T-cell (primary cell): Measurements from ENCODE around the gene SPC24. TPM values are rescaled to one million over a fixed set of nuclear protein-coding genes. Genes with fewer than 3 reads are reported as not detected.

Experiments
- ATAC-seq, 4 experiments: fragments of 200-7000 bp in 3 of 4; fragments of 150-1000 bp in 1 of 4; cut with Tn5 transposase; replicated peaks in 1 of 4; 1 replicate in 3 of 4; 2 replicates in 1 of 4; pipeline ENCODE4 v1.10.0; 2021; ENCODE audit warnings: moderate library complexity in 3 of 4, mild to moderate bottlenecking in 2 of 4, moderate number of reproducible peaks in 1 of 4
- CTCF ChIA-PET, 2 donors: fragments of 300-600 bp; sonication (Branson Sonifier 250); formaldehyde crosslinking; loops; one replicate each; lab custom pipeline; 2022; ENCODE audit warnings: antibody characterized with exemption in 2 of 2; lab: Charles Lee
- POLR2A ChIA-PET, 2 donors: fragments of 300-600 bp; sonication (Branson Sonifier 250); formaldehyde crosslinking; loops; one replicate each; lab custom pipeline; 2022; ENCODE audit warnings: antibody characterized with exemption in 2 of 2; lab: Charles Lee
- DNase-seq, 35 experiments: peaks; one replicate each; pipeline versions ENCODE4 v3.0.0 to v3.0.0-alpha.2; 2013 to 2023
- H3K27ac ChIP-seq: one replicate; pipeline ENCODE4 v1.5.1; 2013; ENCODE audit warnings: low read length
- H3K27me3 ChIP-seq, 2 experiments: replicated peaks in 1 of 2; 1 replicate in 1 of 2; 2 replicates in 1 of 2; pipeline versions ENCODE4 v1.6.1 to v1.7.0; 2013; ENCODE audit warnings: low read length in 1 of 2, mixed read lengths in 1 of 2; ENCODE audit not compliant: control insufficient read depth in 2 of 2, insufficient read depth in 2 of 2; ENCODE audit errors: extremely low read depth in 1 of 2
- H3K36me3 ChIP-seq, 2 donors: 1 replicate in 1 of 2; 2 replicates in 1 of 2; pipeline versions ENCODE4 v1.6.1 to v1.7.0; 2013; ENCODE audit warnings: low read length in 1 of 2; ENCODE audit not compliant: control insufficient read depth in 2 of 2, insufficient read depth in 1 of 2; ENCODE audit errors: extremely low read depth in 1 of 2
- H3K4me1 ChIP-seq, 2 experiments: 1 replicate in 1 of 2; 2 replicates in 1 of 2; pipeline versions ENCODE4 v1.6.1 to v1.7.0; 2013; ENCODE audit warnings: low read length in 2 of 2, mixed read lengths in 1 of 2; ENCODE audit not compliant: insufficient read depth in 2 of 2, control insufficient read depth in 1 of 2; ENCODE audit errors: extremely low read depth in 1 of 2
- H3K4me3 ChIP-seq, 2 donors: 1 replicate in 1 of 2; 2 replicates in 1 of 2; pipeline versions ENCODE4 v1.5.1 to v1.7.0; 2013; ENCODE audit warnings: mild to moderate bottlenecking in 2 of 2, low read length in 1 of 2, moderate library complexity in 1 of 2; ENCODE audit not compliant: control insufficient read depth in 1 of 2; ENCODE audit errors: extremely low read depth in 1 of 2
- H3K9me3 ChIP-seq: 2 replicates; pipeline ENCODE4 v1.7.0; 2013
- H3K27ac Mint-ChIP-seq, 2 donors: one replicate each; pipeline ENCODE4 v1.8.0; 2020 to 2021; ENCODE audit warnings: mild to moderate bottlenecking in 2 of 2, mixed read lengths in 2 of 2
- H3K27me3 Mint-ChIP-seq, 2 donors: one replicate each; pipeline ENCODE4 v1.8.0; 2021 to 2022; ENCODE audit warnings: mixed read lengths in 2 of 2
- H3K36me3 Mint-ChIP-seq: one replicate; pipeline ENCODE4 v1.8.0; 2021; ENCODE audit warnings: mixed read lengths
- H3K4me1 Mint-ChIP-seq, 3 donors: one replicate each; pipeline ENCODE4 v1.8.0; 2020 to 2022; ENCODE audit warnings: mixed read lengths in 3 of 3, mild to moderate bottlenecking in 1 of 3
- H3K4me3 Mint-ChIP-seq, 3 donors: one replicate each; pipeline ENCODE4 v1.8.0; 2020 to 2022; ENCODE audit warnings: mild to moderate bottlenecking in 3 of 3, mixed read lengths in 3 of 3, moderate library complexity in 3 of 3
- H3K9me3 Mint-ChIP-seq, 3 donors: one replicate each; pipeline ENCODE4 v1.8.0; 2020 to 2022; ENCODE audit warnings: mixed read lengths in 3 of 3
- WGBS: methylation state at CpG from one replicate; pipeline ENCODE4 v1.1.5; 2013; ENCODE audit warnings: missing lambda C conversion rate; ENCODE audit not compliant: insufficient coverage; 5-methylcytosine and 5-hydroxymethylcytosine counted together
- total RNA-seq, 35 experiments: library from RNA in 6 of 35; stranded (reverse) in 6 of 35; fragments of 120-200 nt in 1 of 35; gene quantifications; one replicate each; pipeline versions ENCODE4 v1.2.1 to v1.2.4 and lab custom pipeline; 2013 to 2026

The SPC24 gene
- total RNA-seq, 5 donors from 2014 or later (not counting 1 experiment from before 2014, with no cell fraction given) = 0.95 to 3.6 (median 2.4) TPM

GRCh38 chr19:11169896-11170678 lies 14.5 kb upstream of the SPC24 start:
- ChIA-PET CTCF (no interaction called here), POLR2A (no interaction called here)
- no peak overlapping the region for H3K4me3 Mint-ChIP-seq
- DNase-seq = no peak
- no peaks in the 10 kb centered on the region for H3K9me3 Mint-ChIP-seq
- Histone ChIP-seq H3K9me3 (no peaks in the 10 kb centered on the region), H3K27me3 (peaks cover 0 to 10% of the 10 kb centered on the region in 2 experiments), H3K27ac (no peak overlapping the region), H3K36me3 (no peaks in the 10 kb centered on the region), H3K4me3 (no peak overlapping the region), H3K4me1 (no peaks in the 10 kb centered on the region)
- no peak overlapping the region for H3K27ac Mint-ChIP-seq
- no peaks in the 10 kb centered on the region for H3K36me3 Mint-ChIP-seq
- no peaks in the 10 kb centered on the region for H3K27me3 Mint-ChIP-seq
- WGBS = 91% methylated on average over 26 of the region's 31 CpGs
- H3K4me1 Mint-ChIP-seq = no peaks in the 10 kb centered on the region
- ATAC-seq = no peak

- Histone ChIP-seq H3K4me1 (no peaks in the 10 kb centered on the region), H3K9me3 (no peaks in the 10 kb centered on the region), H3K27ac (no peak overlapping the region), H3K4me3 (no peak overlapping the region), H3K27me3 (peaks cover 0 to 15% of the 10 kb centered on the region in 2 experiments), H3K36me3 (no peaks in the 10 kb centered on the region)
- ChIA-PET CTCF (no interaction called here), POLR2A (no interaction called here)
- H3K27ac Mint-ChIP-seq = no peak overlapping the region
- DNase-seq (no peak), ATAC-seq (no peak)
- 89% methylated on average over 7 of the region's 7 CpGs for WGBS
- no peak overlapping the region for H3K4me3 Mint-ChIP-seq
- no peaks in the 10 kb centered on the region for H3K9me3 Mint-ChIP-seq
- H3K4me1 Mint-ChIP-seq = no peaks in the 10 kb centered on the region
- no peaks in the 10 kb centered on the region for H3K36me3 Mint-ChIP-seq
- no peaks in the 10 kb centered on the region for H3K27me3 Mint-ChIP-seq
These were observed 13.0 kb upstream of the SPC24 start for GRCh38 chr19:11168568-11168967.

GRCh38 chr19:11166281-11167142 lies 10.9 kb upstream of the SPC24 start:
- Mint-ChIP-seq H3K27ac (no peak overlapping the region), H3K4me1 (no peaks in the 10 kb centered on the region), H3K9me3 (no peaks in the 10 kb centered on the region), H3K36me3 (no peaks in the 10 kb centered on the region), H3K27me3 (no peaks in the 10 kb centered on the region), H3K4me3 (no peak overlapping the region)
- no peaks in the 10 kb centered on the region for H3K36me3 ChIP-seq
- 89% methylated on average over 24 of the region's 26 CpGs for WGBS
- CTCF ChIA-PET = interaction anchor here in 1 of 2 donors (0.5 to 0.7 kb wide), 2 partner anchors 53 to 97 kb away, joined by 3 to 4 read pairs; no protein-coding TSS in a partner anchor
- no peak overlapping the region for H3K4me3 ChIP-seq
- H3K4me1 ChIP-seq = no peaks in the 10 kb centered on the region
- POLR2A ChIA-PET = no interaction called here
- H3K27me3 ChIP-seq = peaks cover 0 to 18% of the 10 kb centered on the region in 2 experiments
- no peak for ATAC-seq
- H3K9me3 ChIP-seq = no peaks in the 10 kb centered on the region
- no peak for DNase-seq
- H3K27ac ChIP-seq = no peak overlapping the region

GRCh38 chr19:11165486-11166030 lies 10.0 kb upstream of the SPC24 start:
- CTCF ChIA-PET = interaction anchor here in 1 of 2 donors (0.5 kb wide), 1 partner anchor 96 kb away, joined by 4 read pairs; no protein-coding TSS in a partner anchor

GRCh38 chr19:11164879-11165406 lies 9.4 kb upstream of the SPC24 start:
- ATAC-seq (no peak), DNase-seq (no peak)
- Histone ChIP-seq H3K27me3 (peaks cover 0 to 18% of the 10 kb centered on the region in 2 experiments), H3K27ac (no peak overlapping the region), H3K9me3 (no peaks in the 10 kb centered on the region), H3K36me3 (no peaks in the 10 kb centered on the region), H3K4me1 (no peaks in the 10 kb centered on the region), H3K4me3 (no peak overlapping the region)
- Mint-ChIP-seq H3K27ac (no peak overlapping the region), H3K27me3 (no peaks in the 10 kb centered on the region), H3K9me3 (peaks cover 0 to 4% (median 0%) of the 10 kb centered on the region in 3 donors), H3K4me1 (no peaks in the 10 kb centered on the region), H3K36me3 (no peaks in the 10 kb centered on the region), H3K4me3 (no peak overlapping the region)
- POLR2A ChIA-PET = no interaction called here
- WGBS = 92% methylated on average over 17 of the region's 17 CpGs
- CTCF ChIA-PET = interaction anchor here in 1 of 2 donors (0.7 kb wide), 1 partner anchor 35 kb away, joined by 7 read pairs; no protein-coding TSS in a partner anchor

More at GRCh38 chr19:11165486-11166030, 10.0 kb upstream of the SPC24 start:
- H3K27me3 ChIP-seq = peaks cover 0 to 18% of the 10 kb centered on the region in 2 experiments
- H3K4me1 ChIP-seq = no peaks in the 10 kb centered on the region
- Mint-ChIP-seq H3K36me3 (no peaks in the 10 kb centered on the region), H3K4me1 (no peaks in the 10 kb centered on the region), H3K27me3 (no peaks in the 10 kb centered on the region), H3K27ac (no peak overlapping the region), H3K9me3 (no peaks in the 10 kb centered on the region), H3K4me3 (no peak overlapping the region)
- 83% methylated on average over 7 of the region's 13 CpGs for WGBS
- H3K27ac ChIP-seq = no peak overlapping the region
- no peak overlapping the region for H3K4me3 ChIP-seq
- no peak for ATAC-seq
- no peak for DNase-seq
- POLR2A ChIA-PET = no interaction called here
- no peaks in the 10 kb centered on the region for H3K9me3 ChIP-seq
- H3K36me3 ChIP-seq = no peaks in the 10 kb centered on the region

- Histone ChIP-seq H3K27me3 (peaks cover 0 to 15% of the 10 kb centered on the region in 2 experiments), H3K9me3 (no peaks in the 10 kb centered on the region), H3K27ac (no peak overlapping the region), H3K4me3 (no peak overlapping the region), H3K36me3 (no peaks in the 10 kb centered on the region), H3K4me1 (no peaks in the 10 kb centered on the region)
- H3K36me3 Mint-ChIP-seq = no peaks in the 10 kb centered on the region
- no peaks in the 10 kb centered on the region for H3K4me1 Mint-ChIP-seq
- H3K9me3 Mint-ChIP-seq = peaks cover 0 to 4% (median 0%) of the 10 kb centered on the region in 3 donors
- no peaks in the 10 kb centered on the region for H3K27me3 Mint-ChIP-seq
- no peak for ATAC-seq
- no peak overlapping the region for H3K27ac Mint-ChIP-seq
- no peak overlapping the region for H3K4me3 Mint-ChIP-seq
- POLR2A ChIA-PET = interaction anchor here in 1 of 2 donors (0.6 kb wide), 1 partner anchor 461 kb away, joined by 10 read pairs; no protein-coding TSS in a partner anchor
- DNase-seq = no peak
- CTCF ChIA-PET = interaction anchor here in 1 of 2 donors (0.7 kb wide), 1 partner anchor 35 kb away, joined by 7 read pairs; no protein-coding TSS in a partner anchor
- WGBS = 88% methylated on average over 10 of the region's 11 CpGs
These were observed 8.7 kb upstream of the SPC24 start for GRCh38 chr19:11164296-11164695.
